Measurements from ENCODE around the gene WBP2.

GRCh38 chr17:75829747-75830146, 25.4 kb downstream of the WBP2 start:
- TF ChIP-seq CTCF (IDR thresholded peaks at IDR 0.05; ENCODE audit: poor library complexity) (no peak), EZH2phosphoT487 (IDR thresholded peaks at IDR 0.05; ENCODE audit: low read depth, severe bottlenecking, unreplicated experiment) (no peak), EZH2 (IDR thresholded peaks at IDR 0.05; ENCODE audit: borderline replicate concordance) (no peak)

Data from hepatocyte (in vitro differentiated cells).